Osteoblast (primary cell): Measurements from ENCODE around the gene SRCAP. TPM values are rescaled to one million over a fixed set of nuclear protein-coding genes. Genes with fewer than 3 reads are reported as not detected.

ENCODE experiments used
- DNase-seq: peaks from one replicate; pipeline ENCODE4 v3.0.0; 2011; ENCODE audit warnings: low spot score, mixed read lengths; ENCODE audit not compliant: insufficient read length; ENCODE audit errors: missing footprints
- H2AFZ ChIP-seq: 2 replicates; pipeline ENCODE4 v1.6.0; 2011; ENCODE audit warnings: mild to moderate bottlenecking, low read length
- H3K27ac ChIP-seq: 2 replicates; pipeline ENCODE4 v1.5.1; 2011; ENCODE audit warnings: mild to moderate bottlenecking, low read depth, low read length, moderate library complexity
- H3K27me3 ChIP-seq: 2 replicates; pipeline ENCODE4 v1.6.0; 2012; ENCODE audit warnings: mild to moderate bottlenecking, control low read depth, inconsistent platforms, low read length, moderate library complexity; ENCODE audit not compliant: insufficient read depth
- H3K36me3 ChIP-seq: 2 replicates; pipeline ENCODE4 v1.5.1; 2011; ENCODE audit warnings: mild to moderate bottlenecking, low read length, control low read depth, moderate library complexity; ENCODE audit not compliant: insufficient read depth
- H3K4me1 ChIP-seq: 2 replicates; pipeline ENCODE4 v1.5.1; 2011; ENCODE audit warnings: mild to moderate bottlenecking, low read length, control low read depth, moderate library complexity; ENCODE audit not compliant: insufficient read depth
- H3K4me2 ChIP-seq: 2 replicates; pipeline ENCODE4 v1.6.0; 2011; ENCODE audit warnings: mild to moderate bottlenecking, low read length; ENCODE audit not compliant: insufficient read depth
- H3K4me3 ChIP-seq: fragments of 200-600 bp; sonication (generic); 3 replicates; pipeline ENCODE4 v1.5.1; 2012; ENCODE audit warnings: mild to moderate bottlenecking, low read length, inconsistent platforms; ENCODE audit not compliant: insufficient read depth
- H3K79me2 ChIP-seq: 2 replicates; pipeline ENCODE4 v1.6.0; 2012; ENCODE audit warnings: mild to moderate bottlenecking, low read length, control low read depth, inconsistent platforms; ENCODE audit not compliant: insufficient read depth
- H3K9me3 ChIP-seq: 2 replicates; pipeline ENCODE4 v1.5.1; 2011; ENCODE audit warnings: low read depth, low read length, control low read depth
- H4K20me1 ChIP-seq: 2 replicates; pipeline ENCODE4 v1.6.0; 2012; ENCODE audit warnings: mild to moderate bottlenecking, low read length, control low read depth; ENCODE audit not compliant: insufficient read depth
- CTCF ChIP-seq: IDR thresholded peaks from 2 replicates; pipeline ENCODE4 v1.5.1; 2011; ENCODE audit warnings: mild to moderate bottlenecking, low read depth, low read length, moderate library complexity; ENCODE audit errors: extremely low read depth
- total RNA-seq: library from RNA; depleted of rRNA; stranded (reverse); fragments of >200 nt; gene quantifications from 2 replicates; pipeline ENCODE4 v1.2.3, GENCODE V29; 2012

The SRCAP gene
- total RNA-seq, 1 donor = 16.3 TPM

DNA sequence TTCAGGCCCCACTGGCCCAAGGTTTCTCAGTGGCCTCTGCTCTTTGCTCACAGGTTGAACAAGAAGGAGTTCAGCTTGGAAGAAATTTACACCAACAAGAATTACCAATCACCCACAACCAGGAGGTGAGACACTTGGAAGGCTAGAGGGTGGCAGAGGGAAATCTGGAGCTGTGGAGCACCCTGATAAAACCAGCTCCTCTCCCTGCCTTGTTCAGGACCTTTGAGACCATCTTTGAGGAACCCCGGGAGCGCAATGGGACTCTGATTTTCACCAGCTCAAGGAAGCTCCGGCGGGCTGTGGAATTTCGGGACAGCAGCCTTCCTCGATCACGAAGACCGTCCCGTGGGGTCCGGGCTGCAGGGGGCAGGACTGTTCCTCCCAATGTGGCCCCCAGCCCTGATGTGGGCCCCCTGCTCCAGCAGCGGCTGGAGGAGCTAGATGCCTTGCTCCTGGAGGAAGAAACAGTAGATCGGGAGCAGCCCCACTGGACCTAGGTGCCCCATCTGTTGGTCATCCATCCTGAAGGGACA, 43.1 kb upstream of the SRCAP start:
- Histone ChIP-seq H2AFZ (no peak overlapping the region), H3K79me2 (peaks cover 28% of the 10 kb centered on the region), H3K4me1 (peaks cover 26% of the 10 kb centered on the region), H3K27me3 (no peaks in the 10 kb centered on the region), H3K9me3 (no peaks in the 10 kb centered on the region), H3K4me2 (no peak overlapping the region), H3K36me3 (peaks cover 34% of the 10 kb centered on the region), H3K4me3 (no peak overlapping the region), H4K20me1 (peaks cover 7% of the 10 kb centered on the region), H3K27ac (no peak overlapping the region)
- TF ChIP-seq CTCF = no peak
- DNase-seq = no peak

DNA sequence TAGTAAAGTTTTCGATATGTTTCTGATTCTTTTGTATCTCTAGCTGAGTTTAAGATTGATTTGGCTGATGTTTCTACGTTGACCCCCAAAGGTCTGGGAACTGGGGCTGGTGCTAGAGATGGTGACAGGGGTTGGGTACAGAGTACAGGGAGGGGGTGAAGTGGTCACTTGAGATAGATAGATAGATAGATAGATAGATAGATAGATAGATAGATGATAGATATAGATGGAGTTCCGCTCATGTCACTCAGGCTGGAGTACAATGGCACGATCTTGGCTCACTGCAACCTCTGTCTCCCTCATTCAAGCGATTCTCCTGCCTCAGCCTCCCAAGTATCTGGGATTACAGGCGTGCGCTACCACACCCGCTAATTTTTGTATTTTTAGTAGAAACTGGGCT, 42.6 kb upstream of the SRCAP start:
- no peaks in the 10 kb centered on the region for H3K9me3 ChIP-seq
- no peak overlapping the region for H3K4me2 ChIP-seq
- H3K79me2 ChIP-seq = peaks cover 33% of the 10 kb centered on the region
- no peak for DNase-seq
- H3K27me3 ChIP-seq = no peaks in the 10 kb centered on the region
- H3K36me3 ChIP-seq = peaks cover 39% of the 10 kb centered on the region
- H3K4me3 ChIP-seq = no peak overlapping the region
- peaks cover 31% of the 10 kb centered on the region for H3K4me1 ChIP-seq
- no peak overlapping the region for H3K27ac ChIP-seq
- no peak overlapping the region for H2AFZ ChIP-seq
- TF ChIP-seq CTCF = no peak
- H4K20me1 ChIP-seq = peaks cover 12% of the 10 kb centered on the region

DNA sequence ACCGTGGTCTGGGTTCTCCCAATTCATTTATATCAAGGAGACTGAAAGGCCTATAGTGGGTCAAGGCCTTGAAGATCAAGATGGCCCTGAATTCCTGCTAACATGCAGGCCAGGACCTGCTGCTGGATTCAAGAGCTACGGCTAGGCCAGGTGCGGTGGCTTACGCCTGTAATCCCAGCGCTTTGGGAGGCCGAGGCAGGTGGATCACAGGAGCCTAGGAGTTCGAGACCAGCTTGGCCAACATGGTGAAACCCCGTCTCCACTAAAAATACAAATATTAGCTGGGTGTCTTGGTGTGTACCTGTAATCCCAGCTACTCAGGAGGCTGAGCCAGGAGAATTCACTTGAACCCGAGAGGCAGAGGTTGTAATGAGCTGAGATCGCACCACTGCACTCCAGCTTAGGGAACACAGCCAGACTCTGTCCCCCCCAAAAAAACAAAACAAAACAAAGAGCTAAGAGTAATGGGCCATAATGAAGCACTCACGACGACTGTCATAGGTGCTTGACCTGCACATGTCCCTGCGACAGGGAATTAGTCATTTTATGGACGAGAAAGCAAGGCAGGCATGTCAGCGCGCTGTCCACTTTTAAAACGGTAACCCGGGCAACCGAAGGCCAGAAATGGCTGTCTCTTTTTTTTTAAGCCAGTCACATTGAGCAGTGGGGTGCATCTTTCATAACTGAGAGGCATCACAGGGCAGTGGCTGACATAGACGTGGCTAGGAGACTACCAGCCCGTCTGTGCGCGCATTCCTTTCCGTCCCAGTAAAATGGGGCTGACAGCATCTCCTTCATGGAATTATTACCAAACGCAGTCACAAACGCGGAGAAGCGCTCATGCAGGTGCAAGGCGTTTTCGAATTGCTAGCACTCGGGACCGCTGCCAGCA, 41.8 kb upstream of the SRCAP start:
- H2AFZ ChIP-seq = peak overlapping the region; percentile 86
- H3K4me2 ChIP-seq = peak overlapping the region; percentile 97
- H3K4me1 ChIP-seq = peaks cover 27% of the 10 kb centered on the region
- H3K9me3 ChIP-seq = no peaks in the 10 kb centered on the region
- H3K27me3 ChIP-seq = no peaks in the 10 kb centered on the region
- H3K4me3 ChIP-seq = peak overlapping the region; percentile 74
- peaks cover 47% of the 10 kb centered on the region for H3K36me3 ChIP-seq
- peaks cover 20% of the 10 kb centered on the region for H4K20me1 ChIP-seq
- peaks cover 34% of the 10 kb centered on the region for H3K79me2 ChIP-seq
- H3K27ac ChIP-seq = peak overlapping the region; percentile 91
- no peak for TF ChIP-seq CTCF
- peak; percentile 95 for DNase-seq

DNA sequence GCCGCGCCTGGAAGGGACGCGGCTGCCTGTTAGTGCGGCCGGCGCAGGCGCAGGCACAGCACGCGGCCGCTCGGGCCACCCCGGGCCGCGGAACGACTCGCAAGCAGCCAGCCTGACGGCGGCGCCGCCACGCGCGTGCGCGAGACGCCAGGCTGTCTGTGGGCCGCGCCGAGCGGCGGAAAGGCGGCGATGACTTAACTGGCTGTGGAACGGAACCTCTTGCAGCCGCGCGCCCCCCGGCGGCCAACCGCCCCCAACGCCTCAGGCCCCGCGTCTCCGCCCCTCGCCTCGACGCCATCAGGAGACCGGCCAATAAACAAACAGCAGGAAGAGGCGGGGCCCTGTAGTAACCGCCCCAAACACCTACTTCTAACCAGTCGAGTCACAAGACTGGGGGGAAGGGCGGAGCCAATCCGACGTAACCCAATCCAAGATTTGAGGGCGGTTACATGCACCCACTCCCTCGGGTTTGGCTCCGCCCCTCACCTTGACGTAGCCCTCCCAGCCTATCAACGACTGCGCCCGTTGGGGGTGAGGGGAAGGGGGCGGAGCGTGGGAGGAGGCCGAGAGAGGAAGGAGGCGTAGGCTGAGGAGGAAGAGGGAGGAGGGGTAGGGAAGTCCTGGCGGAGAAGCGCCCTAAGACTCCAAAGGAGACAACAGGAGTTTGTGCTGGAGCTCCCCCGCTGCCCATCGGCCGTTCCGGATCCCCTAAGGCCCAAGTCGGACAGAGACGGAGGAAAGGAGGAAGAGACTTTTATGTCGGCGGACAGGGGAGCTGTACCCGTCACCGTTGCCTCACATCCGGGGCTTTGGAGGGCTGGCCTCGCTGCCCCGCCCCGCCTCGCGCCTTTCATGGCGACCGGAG, 40.9 kb upstream of the SRCAP start, which contains the start of gene FBRS:
TSS of gene FBRS (plus strand) at position 566 of the 865 bp plus-strand sequence. CDS start 1,088 bp downstream, outside the sequence.
- Histone ChIP-seq H3K27ac (peak within 1 kb of the TSS; percentile 99), H4K20me1 (peaks cover 26% of the 10 kb centered on the region), H3K79me2 (peaks cover 36% of the 10 kb centered on the region), H3K36me3 (peaks cover 49% of the 10 kb centered on the region), H3K27me3 (no peaks in the 10 kb centered on the region), H3K4me1 (peaks cover 24% of the 10 kb centered on the region), H2AFZ (peak within 1 kb of the TSS; percentile 86), H3K4me3 (peak within 1 kb of the TSS; percentile 80), H3K9me3 (no peaks in the 10 kb centered on the region), H3K4me2 (peak within 1 kb of the TSS; percentile 97)
- peak; percentile 76 for TF ChIP-seq CTCF
- DNase-seq = peak; percentile 99
